NCI-H187 treated with DMSO at 0.1 percent for 48 hours (cell line): Measurements from ENCODE around the gene RNF123.

Source experiments
- DNase-seq: peaks from one replicate; lab custom pipeline; 2025; lab: John Stamatoyannopoulos, UW

RNF123 gene

DNA sequence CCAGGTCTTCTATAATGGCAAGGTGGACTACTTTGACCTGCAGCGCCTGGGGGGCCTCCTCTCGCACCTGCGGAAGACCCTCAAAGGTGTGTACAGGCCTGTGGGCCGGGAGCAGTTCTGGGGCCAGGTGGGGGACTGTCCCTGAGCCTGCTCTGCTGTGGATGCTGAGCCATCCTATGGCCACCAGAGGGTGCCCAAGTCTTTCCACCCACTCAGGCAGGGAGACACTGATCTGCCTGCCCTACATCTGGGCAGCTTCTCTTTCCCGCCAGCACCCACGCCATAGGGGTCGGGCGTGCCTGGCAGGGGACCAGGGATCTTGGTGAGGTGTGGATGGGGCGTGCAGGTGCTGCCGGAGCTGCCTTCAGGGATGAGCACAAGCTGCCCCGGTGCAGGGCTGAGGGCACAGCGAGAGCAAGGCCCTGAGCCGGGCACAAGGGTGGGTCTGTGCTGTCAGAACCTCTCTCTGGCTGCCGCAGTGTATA lies 14.1 kb downstream of the RNF123 start:
- DNase-seq = no peak

GRCh38 chr3:49703956-49704355 lies 14.6 kb downstream of the RNF123 start:
- DNase-seq = no peak

DNA sequence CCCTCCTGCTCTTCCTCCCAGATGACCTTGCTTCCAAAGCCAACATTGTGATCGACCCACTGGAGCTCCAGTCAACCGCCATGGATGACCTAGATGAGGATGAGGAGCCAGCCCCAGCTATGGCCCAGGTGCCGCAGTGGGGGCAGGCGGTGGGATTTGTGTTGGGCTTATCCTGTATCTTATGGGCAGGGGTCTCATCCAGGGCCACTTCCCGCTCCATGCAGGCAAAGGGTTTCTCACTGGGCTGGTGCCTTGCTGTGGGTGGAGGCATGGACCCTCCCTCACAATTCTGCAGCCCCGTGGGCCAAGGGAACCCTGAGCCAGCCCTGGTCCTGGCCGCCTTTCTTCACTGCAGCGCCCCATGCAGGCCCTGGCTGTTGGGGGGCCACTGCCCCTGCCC lies 15.3 kb downstream of the RNF123 start:
- no peak for DNase-seq

DNA sequence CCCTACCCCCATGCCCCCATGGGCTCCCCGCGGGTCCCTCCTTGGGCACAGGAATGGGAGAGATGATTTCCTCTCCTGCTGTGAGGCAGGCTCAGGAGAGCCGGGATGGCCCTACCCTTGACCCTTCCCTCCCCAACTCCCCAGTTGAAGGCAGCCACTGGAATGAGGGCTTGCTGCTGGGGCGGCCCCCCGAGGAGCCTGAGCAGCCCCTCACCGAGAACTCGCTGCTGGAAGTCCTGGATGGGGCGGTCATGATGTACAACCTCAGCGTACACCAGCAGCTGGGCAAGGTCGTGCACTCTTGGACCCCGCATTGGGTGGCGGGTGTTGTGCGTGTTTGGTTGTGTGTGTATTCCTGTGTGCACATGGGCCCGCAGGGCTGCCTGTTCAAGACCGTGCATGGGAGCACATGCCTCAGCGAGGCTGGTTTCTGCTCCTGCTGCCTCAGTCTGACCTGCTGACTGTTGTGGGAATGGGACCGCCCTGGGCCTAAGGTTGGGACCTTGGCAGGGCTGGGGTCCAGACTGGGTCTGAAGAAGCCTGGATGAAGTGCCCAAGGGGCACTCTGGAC lies 16.1 kb downstream of the RNF123 start:
- no peak for DNase-seq

DNA sequence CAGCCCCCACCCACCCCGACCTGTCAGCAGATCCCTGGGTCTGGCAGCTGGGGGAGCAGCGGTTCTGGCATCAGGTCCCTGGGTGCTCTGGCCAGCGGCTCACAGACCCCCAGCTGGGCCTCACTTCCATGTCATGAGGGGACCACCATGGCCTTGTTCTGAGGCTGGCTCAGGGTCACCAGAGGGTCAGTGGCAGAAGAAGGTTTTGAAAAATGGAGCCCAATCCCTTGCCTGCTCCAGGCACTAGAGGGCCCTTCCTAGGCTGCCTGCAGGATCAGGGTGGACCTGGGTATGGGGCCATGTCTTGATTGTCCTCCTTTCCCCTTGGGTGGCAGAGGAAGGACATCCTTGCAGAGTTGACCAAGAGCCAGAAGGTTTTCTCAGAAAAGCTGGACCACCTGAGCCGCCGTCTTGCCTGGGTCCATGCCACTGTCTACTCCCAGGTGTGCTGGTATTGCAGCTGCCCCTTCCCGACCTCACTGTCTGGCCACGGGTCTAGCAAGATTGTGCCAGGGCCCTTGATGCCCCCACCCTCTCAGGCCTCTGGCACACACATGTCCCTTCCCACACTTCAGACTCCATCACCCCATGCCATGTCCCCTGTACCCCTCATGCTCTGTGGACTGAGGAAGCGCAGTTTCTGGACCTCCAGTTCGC lies 17.2 kb downstream of the RNF123 start:
- DNase-seq = no peak

DNA sequence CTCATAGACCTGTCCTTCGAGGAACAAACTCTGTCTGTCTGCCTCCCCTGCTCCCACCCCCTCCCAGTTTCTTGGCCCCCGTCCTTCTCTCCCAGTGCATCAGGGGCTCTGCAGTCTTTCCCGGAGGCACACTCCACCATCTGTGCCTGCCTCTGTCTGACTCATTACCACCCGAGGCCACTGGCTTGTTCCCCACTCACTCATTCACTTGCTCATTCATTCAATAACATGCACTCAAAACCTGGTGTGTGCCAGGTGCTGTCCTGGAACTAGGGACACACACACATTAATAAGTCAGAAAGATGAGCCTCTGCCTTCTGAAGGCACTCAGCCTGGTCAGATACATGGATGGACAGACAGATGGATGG lies 17.7 kb downstream of the RNF123 start:
- no peak for DNase-seq

DNA sequence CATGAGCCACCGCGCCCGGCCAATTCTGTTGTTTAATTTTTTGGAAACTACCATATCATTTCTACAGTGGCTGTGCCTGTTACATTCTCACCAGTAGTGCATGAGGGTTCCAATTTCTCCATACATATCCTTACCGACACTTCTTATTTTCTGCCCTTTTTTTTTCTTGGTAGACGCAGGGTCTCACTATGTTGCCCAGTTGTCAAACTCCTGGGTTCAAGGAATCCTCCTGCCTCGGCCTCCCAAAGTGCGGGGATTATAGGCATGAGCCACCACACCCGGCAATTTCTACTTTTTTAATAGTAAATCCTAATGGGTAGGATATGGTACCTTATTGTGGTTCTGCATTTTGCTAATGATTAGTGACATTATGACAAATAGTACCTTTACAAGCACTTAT lies 20.5 kb downstream of the RNF123 start:
- DNase-seq = no peak

DNA sequence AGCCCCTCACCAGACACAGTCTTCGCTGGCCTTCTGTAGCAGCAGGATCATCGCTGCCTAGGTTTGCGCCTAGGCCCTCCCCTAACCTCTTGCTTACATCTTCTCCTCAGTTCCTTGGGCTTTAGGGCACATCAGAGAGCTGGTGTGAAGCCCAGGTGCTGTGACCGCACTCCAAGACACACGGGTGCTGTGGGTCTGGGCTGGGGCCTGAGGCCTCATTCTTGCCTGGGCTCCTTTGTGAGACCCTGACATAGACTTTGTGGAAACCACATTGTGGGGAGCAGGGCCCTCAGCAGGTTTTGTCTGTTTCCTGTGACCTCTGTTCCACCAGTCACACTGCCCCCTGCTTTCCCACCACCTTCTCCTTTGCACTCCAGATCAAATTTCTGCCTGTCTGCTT lies 22.1 kb downstream of the RNF123 start:
- no peak for DNase-seq

DNA sequence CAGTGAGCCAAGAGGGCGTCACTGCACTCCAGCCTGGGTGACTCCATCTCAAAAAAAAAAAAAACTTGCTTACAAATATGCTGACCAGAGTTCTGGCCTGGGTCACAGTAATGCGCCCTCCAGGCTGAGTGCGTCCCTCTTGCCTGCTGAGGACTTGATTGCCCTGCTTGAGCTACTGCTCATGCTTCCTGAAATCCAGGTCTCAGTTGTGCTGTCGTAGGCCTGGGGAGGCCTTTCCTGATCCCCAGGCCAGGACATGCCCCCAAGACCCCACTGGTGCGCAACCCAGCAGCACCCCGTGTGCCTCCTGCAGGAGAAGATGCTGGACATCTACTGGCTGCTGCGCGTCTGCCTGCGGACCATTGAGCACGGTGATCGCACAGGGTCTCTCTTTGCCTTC lies 22.8 kb downstream of the RNF123 start:
- no peak for DNase-seq

DNA sequence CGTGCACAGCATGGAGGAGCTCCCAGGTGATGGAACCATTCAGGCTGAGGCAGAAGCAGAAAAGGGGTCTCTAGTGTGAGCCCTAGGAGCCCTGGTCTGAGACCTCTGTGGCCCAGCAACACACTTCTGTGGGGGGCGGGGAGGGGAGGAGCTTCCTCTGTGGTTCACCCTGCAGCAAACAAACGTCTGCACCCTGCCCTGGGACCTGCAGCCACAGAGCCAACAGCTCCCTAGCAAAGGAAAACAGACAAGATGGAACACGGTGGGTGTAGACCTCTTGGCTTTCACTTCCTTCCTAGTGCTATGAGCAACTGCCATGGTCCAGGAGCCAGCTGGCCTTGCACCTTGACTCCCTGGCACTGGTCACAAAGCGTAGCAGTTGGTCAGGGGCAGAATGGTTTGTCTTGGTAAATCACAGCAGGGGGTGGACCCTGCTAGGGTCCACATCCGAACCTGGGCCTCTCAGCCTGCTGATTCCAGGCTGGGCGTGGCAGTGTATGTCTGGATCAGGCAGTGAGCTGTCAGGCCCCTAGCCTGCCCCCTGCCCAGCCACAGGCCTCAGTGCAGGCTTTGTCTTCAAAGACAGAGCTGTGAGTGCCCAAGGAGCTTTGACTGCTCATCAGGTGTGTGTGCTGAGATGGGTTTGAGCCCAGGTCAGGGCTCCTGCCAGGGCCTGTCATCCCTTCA lies 23.4 kb downstream of the RNF123 start:
- no peak for DNase-seq

- no peak for DNase-seq
Observed at GRCh38 chr3:49713336-49714105, 24.2 kb downstream of the RNF123 start.

- DNase-seq = no peak
Observed at GRCh38 chr3:49714728-49715550, 25.6 kb downstream of the RNF123 start.

DNA sequence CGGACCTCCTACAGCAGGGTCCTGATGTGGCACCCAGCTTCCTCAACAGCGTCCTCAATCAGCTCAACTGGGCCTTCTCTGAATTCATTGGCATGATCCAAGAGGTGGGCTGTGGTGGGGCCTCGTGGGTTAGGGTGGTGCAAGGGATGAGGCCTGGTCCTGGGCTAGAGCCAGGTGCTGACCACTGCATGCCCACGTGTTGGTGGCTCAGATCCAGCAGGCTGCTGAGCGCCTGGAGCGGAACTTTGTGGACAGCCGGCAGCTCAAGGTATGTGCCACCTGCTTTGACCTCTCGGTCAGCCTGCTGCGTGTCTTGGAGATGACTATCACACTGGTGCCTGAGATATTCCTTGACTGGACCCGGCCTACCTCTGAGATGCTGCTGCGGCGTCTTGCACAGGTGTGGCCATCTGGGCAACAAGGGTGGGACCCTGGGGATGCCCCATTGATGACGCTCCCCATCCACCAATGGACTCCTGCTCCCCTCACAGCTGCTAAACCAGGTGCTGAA lies 26.3 kb downstream of the RNF123 start:
- DNase-seq = no peak

- no peak for DNase-seq
Observed at GRCh38 chr3:49716169-49716568, 26.8 kb downstream of the RNF123 start.

GRCh38 chr3:49716691-49717210 lies 27.4 kb downstream of the RNF123 start:
- DNase-seq = no peak

- no peak for DNase-seq
Observed at GRCh38 chr3:49717211-49717958, 28.0 kb downstream of the RNF123 start.

- DNase-seq = no peak
Observed at GRCh38 chr3:49717959-49718857, 28.9 kb downstream of the RNF123 start.

- DNase-seq = no peak
Observed at GRCh38 chr3:49718858-49719213, 29.5 kb downstream of the RNF123 start.

- peak; percentile 68 for DNase-seq
Observed at GRCh38 chr3:49719214-49719884, 30.0 kb downstream of the RNF123 start, which contains the start of gene AMIGO3. AMIGO3 (minus strand) TSS chr3:49719684; CDS start chr3:49719465, 219 bp downstream.
